Measurements from ENCODE around the gene CELF4. TPM values are rescaled to one million over a fixed set of nuclear protein-coding genes. Genes with fewer than 3 reads are reported as not detected.

CELF4 gene
- total and polyA plus RNA-seq, 10 of the 15 experiments (the other 5 are each of a cell fraction or from before 2014, with no cell fraction given) = 0.03 to 0.32 TPM; not detected in 8

DNA sequence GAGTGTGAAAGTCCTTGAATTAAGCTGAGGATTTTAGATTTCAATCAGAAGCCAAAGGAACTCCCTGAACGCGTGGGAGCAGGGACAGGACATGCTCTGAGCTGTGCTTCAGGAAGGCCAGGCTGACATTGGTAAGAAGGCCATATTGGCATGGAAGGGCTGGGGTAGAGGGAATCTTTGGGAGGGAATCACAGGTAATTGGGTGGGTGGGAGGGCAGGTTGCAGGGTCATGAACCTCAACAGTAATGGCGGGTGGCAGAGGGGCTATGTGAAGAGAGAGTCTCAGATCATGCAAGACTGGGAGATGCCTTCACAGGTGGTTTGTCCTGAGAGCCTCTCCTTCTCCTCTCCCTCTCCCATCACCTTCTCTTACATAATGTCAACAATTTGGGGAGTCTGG, 18.6 kb upstream of the CELF4 start (continued):
- TF ChIP-seq, protein P1, sequence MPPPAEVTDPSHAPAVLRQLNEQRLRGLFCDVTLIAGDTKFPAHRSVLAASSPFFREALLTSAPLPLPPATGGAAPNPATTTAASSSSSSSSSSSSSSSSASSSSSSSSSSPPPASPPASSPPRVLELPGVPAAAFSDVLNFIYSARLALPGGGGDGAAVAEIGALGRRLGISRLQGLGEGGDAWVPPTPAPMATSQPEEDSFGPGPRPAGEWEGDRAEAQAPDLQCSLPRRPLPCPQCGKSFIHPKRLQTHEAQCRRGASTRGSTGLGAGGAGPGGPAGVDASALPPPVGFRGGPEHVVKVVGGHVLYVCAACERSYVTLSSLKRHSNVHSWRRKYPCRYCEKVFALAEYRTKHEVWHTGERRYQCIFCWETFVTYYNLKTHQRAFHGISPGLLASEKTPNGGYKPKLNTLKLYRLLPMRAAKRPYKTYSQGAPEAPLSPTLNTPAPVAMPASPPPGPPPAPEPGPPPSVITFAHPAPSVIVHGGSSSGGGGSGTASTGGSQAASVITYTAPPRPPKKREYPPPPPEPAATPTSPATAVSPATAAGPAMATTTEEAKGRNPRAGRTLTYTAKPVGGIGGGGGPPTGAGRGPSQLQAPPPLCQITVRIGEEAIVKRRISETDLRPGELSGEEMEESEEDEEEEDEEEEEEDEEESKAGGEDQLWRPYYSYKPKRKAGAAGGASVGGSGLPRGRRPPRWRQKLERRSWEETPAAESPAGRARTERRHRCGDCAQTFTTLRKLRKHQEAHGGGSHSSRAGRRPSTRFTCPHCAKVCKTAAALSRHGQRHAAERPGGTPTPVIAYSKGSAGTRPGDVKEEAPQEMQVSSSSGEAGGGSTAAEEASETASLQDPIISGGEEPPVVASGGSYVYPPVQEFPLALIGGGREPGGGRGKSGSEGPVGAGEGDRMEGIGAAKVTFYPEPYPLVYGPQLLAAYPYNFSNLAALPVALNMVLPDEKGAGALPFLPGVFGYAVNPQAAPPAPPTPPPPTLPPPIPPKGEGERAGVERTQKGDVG (CRISPR knock-in tag; IDR thresholded peaks at IDR 0.05) = no peak
- TF ChIP-seq SRF (IDR thresholded peaks at IDR 0.05; ENCODE audit: low read depth in 2 of 2, low read length in 2 of 2) = no peak
- no peak for TF ChIP-seq SUPT20H (IDR thresholded peaks at IDR 0.05; ENCODE audit: borderline replicate concordance, control insufficient read depth, low read depth, low read length)

DNA sequence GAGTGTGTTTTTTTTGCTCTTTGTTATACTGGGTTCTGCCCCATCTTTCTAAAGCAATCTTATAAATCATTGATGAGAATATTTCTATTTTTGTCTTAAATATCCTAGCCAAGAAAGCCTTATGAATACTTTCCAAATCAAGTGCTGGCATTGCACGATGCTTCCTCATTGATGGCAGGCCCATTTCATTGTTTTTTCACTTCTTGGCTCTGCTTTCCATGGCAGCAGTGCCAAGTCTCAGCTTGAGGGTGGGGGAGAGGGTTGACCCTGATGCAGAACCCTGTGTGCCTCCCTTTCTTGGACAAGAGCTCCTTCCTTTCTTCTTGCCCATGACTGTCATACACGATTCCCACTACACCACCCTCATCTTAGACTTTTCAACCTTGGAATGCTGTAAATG, 16.7 kb upstream of the CELF4 start:
- H3K36me3 ChIP-seq (ENCODE audit: control insufficient read depth in 2 of 2, insufficient read depth in 2 of 2, low read length in 1 of 2) = no peaks in the 10 kb centered on the region
- ChIA-PET CTCF (no interaction called here), RAD21 (ENCODE audit: unreplicated experiment) (no interaction called here), POLR2A (no interaction called here), SMC1A (ENCODE audit: uncharacterized antibody, unreplicated experiment) (no interaction called here)
- intact Hi-C loops (cut with micrococcal nuclease; ENCODE audit: unreplicated experiment) (no loop called here), in situ Hi-C loops (cut with MboI) (no loop called here)
- no peak for DNase-seq (ENCODE audit: low read depth, low spot score)
- H3K9ac ChIP-seq (ENCODE audit: control insufficient read depth, insufficient read depth, low read length) = no peak overlapping the region
- H3K9me3 ChIP-seq (replicated peaks; ENCODE audit: control insufficient read depth, insufficient read depth, low read length) = no peaks in the 10 kb centered on the region
- FAIRE-seq = no peak
- H3K79me2 ChIP-seq (ENCODE audit: control insufficient read depth, insufficient read depth, low read length) = no peaks in the 10 kb centered on the region
- H3K4me1 ChIP-seq (ENCODE audit: control insufficient read depth, insufficient read depth, low read length) = no peaks in the 10 kb centered on the region
- no peak overlapping the region for H2AFZ ChIP-seq (ENCODE audit: control insufficient read depth, low read depth, low read length)
- no peak overlapping the region for H3K27ac ChIP-seq (ENCODE audit: control insufficient read depth, insufficient read depth)
- H3K4me2 ChIP-seq (ENCODE audit: control insufficient read depth, insufficient read depth) = no peak overlapping the region
- no peak overlapping the region for H3K4me3 ChIP-seq
- H3K27me3 ChIP-seq (replicated peaks in 1 of 2; ENCODE audit: control insufficient read depth in 2 of 2, insufficient read depth in 2 of 2, low read length in 1 of 2) = no peaks in the 10 kb centered on the region
- ATAC-seq = no peak
- no peak for TF ChIP-seq HDAC2 (IDR thresholded peaks at IDR 0.05)
- TF ChIP-seq, protein P2, sequence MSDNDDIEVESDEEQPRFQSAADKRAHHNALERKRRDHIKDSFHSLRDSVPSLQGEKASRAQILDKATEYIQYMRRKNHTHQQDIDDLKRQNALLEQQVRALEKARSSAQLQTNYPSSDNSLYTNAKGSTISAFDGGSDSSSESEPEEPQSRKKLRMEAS (IDR thresholded peaks at IDR 0.05; ENCODE audit: low read depth, low read length) = no peak
- TF ChIP-seq RCOR1 (conservative IDR thresholded peaks at IDR 0.05; ENCODE audit: low read depth, low read length) = no peak
- TF ChIP-seq JUND (IDR thresholded peaks at IDR 0.05; ENCODE audit: low read depth, low read length) = no peak
- TF ChIP-seq, protein P3, sequence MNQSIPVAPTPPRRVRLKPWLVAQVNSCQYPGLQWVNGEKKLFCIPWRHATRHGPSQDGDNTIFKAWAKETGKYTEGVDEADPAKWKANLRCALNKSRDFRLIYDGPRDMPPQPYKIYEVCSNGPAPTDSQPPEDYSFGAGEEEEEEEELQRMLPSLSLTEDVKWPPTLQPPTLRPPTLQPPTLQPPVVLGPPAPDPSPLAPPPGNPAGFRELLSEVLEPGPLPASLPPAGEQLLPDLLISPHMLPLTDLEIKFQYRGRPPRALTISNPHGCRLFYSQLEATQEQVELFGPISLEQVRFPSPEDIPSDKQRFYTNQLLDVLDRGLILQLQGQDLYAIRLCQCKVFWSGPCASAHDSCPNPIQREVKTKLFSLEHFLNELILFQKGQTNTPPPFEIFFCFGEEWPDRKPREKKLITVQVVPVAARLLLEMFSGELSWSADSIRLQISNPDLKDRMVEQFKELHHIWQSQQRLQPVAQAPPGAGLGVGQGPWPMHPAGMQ (IDR thresholded peaks at IDR 0.05; ENCODE audit: borderline replicate concordance) = no peak
- no peak for TF ChIP-seq MXI1 (IDR thresholded peaks at IDR 0.05; ENCODE audit: low read depth, low read length)
- TF ChIP-seq, protein P4, sequence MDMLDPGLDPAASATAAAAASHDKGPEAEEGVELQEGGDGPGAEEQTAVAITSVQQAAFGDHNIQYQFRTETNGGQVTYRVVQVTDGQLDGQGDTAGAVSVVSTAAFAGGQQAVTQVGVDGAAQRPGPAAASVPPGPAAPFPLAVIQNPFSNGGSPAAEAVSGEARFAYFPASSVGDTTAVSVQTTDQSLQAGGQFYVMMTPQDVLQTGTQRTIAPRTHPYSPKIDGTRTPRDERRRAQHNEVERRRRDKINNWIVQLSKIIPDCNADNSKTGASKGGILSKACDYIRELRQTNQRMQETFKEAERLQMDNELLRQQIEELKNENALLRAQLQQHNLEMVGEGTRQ (IDR thresholded peaks at IDR 0.05; ENCODE audit: borderline replicate concordance, low read depth, low read length) = no peak
- no peaks in the 10 kb centered on the region for H4K20me1 ChIP-seq (ENCODE audit: control insufficient read depth, insufficient read depth)
- no TSS peak for BruUV-seq (replicated peaks)
- 0% methylated on average over 2 of the region's 2 CpGs for WGBS (ENCODE audit: insufficient coverage, insufficient replicate concordance, low lambda C conversion rate, missing lambda C conversion rate)

Measured in GM12878 (cell line).